GM20431 (cell line): ENCODE measurements around the gene SH3TC1.

Experiments used
- in situ Hi-C: fragments of 300-500 bp; cut with MseI, MboI; formaldehyde crosslinking; loops from one replicate; pipeline ENCODE4 v1.15.0; 2020; ENCODE audit warnings: low sequenced_read_pairs; ENCODE audit not compliant: unreplicated experiment

SH3TC1 gene

DNA sequence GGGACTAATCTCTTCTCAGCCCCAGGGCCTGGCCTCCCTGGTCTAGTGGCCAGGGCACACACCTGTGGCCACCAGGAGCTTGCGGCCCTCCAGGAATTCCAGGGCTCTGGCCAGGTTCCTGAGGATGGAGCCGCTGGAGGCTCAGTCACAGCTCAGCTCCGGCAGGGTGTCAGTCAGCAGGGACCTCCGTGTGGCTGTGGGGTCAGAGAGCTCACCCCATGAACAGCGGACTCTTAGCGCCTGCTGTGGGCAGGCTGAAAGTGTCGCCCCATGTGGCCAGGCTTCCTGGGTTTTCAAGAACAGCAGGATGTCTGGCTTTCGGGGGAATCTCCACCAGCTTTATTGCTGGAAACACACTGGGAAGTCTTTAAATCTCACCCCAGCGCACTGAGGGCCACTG, 19.3 kb upstream of the SH3TC1 start:
- in situ Hi-C loops: no loop called here

- in situ Hi-C loops: no loop called here
These were observed 18.6 kb upstream of the SH3TC1 start for GRCh38 chr4:8180310-8181093.

DNA sequence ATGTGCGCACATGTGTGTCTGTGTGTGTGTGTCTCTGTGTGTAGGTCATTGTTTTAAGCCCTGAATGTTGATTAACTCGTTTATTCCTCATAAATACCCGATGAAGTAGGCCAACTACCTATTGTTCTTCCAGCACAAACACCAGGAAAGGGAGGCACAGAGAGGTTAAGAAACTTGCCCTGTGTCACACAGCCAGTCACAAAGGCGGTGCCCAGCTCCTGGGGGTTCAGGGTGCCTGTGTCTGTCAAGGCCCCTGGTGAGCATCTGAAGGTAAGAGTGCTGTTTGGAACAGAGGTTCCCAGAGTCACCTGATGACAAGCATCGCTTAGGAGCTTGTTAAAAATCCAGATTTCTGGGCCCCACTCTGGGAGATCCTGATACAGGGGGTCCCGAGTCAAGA, 18.0 kb upstream of the SH3TC1 start:
- in situ Hi-C loops: no loop called here

DNA sequence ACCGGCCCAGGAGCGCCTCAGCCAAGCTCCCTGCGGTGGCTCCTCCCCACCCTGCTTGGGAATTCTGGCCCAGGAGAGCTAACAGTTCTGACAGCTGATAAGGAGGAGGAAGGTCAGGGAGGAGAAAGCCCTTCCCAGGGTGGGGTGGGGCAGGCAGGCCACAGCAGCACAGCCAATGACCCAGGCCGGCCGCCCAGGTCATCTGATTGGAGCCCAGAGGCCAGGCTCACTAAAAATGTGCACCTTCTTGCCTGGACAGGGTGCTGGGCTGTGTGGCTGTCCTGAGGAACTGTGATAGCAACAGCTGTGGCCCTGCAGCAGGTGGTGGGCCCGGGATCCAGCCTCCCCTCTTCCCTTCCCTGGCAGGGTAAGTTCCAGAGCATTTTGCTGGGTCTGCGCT, 17.2 kb upstream of the SH3TC1 start:
- in situ Hi-C loops: no loop called here

DNA sequence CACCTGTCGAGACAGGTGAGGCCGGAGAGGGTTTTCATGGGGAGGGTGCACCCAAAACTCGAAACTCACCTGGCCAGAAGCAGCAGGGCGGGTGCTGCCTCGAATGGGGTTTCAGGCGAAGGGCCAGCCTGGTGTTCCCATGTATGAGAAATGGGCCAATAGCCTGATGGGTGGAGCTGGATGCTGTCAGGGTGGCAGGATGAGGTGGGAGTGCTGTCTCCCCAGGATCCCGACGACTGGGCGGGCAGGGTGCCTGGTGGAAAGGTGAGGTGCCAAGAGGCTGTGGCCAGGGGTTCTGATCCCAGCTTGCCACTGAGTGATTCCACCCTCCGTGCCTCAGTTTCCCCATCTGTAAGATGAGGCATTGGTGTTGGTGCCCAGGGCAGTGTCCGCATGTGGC, 16.8 kb upstream of the SH3TC1 start:
- in situ Hi-C loops: no loop called here

- in situ Hi-C loops: no loop called here
These were observed 16.0 kb upstream of the SH3TC1 start for GRCh38 chr4:8182858-8183725.

- in situ Hi-C loops: no loop called here
These were observed 15.0 kb upstream of the SH3TC1 start for GRCh38 chr4:8184061-8184460.

- in situ Hi-C loops: no loop called here
These were observed 13.8 kb upstream of the SH3TC1 start for GRCh38 chr4:8185295-8185694.

DNA sequence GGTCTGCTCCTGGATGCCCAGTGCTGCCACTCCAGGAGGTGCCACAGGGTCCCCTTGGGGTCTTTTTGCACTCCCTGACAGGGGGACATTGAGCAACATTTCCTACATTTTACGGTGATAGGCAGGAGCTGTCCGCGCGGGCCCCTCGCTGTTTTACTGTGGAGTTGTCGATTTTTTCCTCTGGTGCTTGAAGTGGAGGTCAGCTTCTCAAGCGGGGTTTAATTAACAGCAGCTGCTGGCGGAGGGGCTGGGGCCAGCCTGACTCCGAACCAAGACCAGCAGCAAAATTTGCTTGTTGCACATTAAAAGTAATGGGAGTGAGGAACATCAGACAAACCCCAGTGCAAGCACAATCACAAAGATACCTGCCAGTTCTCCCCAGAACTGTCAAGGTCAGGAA, 13.2 kb upstream of the SH3TC1 start:
- in situ Hi-C loops: no loop called here

GRCh38 chr4:8188085-8188484, 11.0 kb upstream of the SH3TC1 start:
- in situ Hi-C loops: no loop called here

DNA sequence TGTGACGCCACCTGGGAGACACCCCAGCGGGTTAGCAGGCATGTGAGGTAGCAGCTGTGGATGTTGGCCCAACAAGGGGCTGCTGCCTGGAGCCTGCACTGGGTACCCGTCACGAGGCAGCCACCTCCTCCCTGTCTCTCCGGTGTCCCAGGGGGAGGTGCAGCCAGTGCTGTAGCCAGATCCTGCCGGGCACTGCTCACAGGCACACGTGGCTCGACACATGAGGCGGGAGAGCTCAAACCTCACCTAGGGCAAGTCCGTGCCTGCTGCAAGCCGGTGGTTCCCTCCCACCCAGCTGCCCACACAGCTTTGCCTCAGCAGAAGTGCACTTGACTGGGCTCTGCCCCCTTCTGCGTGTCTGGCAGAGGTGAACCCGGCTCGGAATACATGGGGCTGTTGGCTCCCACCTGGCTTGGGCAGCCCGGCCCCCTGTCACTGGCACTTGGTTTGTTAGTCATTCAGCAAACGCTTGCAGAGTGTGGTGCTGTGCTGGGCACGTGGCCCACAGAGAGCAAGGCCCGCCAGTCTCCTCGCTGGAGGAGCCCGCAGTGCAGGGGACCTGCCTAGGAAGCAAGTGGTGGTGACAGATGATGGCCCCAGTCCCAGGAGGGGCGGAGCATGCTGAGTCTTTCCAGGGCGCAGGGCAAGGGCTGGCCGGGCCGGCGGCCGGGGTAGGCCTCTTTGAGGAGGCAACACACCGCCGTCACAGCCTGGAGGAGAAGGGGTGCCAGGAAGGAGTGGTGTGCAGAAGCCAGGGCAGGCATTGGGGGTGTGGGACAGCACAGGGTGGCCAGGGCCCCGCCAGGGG, 10.1 kb upstream of the SH3TC1 start:
- in situ Hi-C loops: no loop called here

DNA sequence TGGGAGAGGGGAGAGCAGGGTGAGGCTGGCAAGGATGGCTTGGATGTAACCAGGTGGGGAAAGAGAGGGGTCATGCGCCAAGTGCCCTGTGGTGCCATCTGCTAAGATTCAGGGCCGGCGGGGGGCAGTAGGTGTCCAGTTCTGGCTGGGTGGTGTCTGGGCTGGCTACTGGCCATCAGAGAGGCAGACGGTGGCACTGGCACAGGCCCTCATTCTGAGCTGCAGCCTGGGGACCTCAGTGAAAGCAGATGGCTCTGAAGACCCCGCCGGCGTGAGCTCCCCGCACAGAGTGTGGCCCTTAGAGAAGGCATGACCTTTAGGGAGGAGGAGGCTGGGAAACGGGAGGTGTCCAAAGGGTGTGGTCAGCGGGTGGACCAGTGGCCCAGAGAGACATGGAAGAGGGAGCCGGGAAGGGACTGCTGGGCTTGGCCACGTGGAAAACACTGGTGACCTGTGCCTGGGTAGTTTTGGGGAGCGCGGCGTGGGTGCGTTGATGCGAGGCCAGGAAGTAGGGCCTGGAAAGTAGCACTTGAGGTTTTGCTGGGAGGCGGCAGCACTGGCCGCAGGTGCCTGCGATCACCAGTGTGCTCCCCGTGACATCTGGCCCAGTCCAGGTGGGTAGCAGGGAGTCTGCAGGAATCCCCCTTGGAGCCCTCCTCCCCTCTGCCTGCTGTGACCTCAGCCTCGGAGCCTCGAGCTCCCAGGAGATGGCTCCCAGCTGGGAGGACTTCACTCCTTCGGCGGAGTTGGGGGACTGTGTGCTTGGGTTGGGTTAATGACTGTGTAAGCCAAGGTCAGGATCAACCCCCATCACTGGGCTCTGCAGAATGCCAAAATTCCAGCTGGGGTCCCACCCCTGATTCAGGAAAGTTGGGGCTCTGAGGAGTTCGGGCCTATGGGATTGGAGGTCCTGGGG, 9.3 kb upstream of the SH3TC1 start:
- in situ Hi-C loops: no loop called here

GRCh38 chr4:8191136-8191747, 7.8 kb upstream of the SH3TC1 start:
- in situ Hi-C loops: no loop called here

- in situ Hi-C loops: no loop called here
These were observed 6.0 kb upstream of the SH3TC1 start for GRCh38 chr4:8192748-8193738.

- in situ Hi-C loops: no loop called here
These were observed 4.5 kb upstream of the SH3TC1 start for GRCh38 chr4:8194306-8195242.

GRCh38 chr4:8195431-8195830, 3.7 kb upstream of the SH3TC1 start:
- in situ Hi-C loops: no loop called here

- in situ Hi-C loops: no loop called here
These were observed 3.1 kb upstream of the SH3TC1 start for GRCh38 chr4:8195841-8196458.
